SK-N-SH treated with all-trans-retinoic acid at 6 μM for 48 hours (cell line): ENCODE results near the gene DTNBP1.

Experiments used
- ARNTL ChIP-seq: fragments of 450-650 bp; formaldehyde crosslinking; IDR thresholded peaks from 2 replicates; pipeline ENCODE4 v1.5.0; 2020; ENCODE audit warnings: low read depth, mild to moderate bottlenecking, moderate library complexity, borderline replicate concordance
- CSDC2 ChIP-seq: fragments of 250-450 bp; sonication (Bioruptor Pico); IDR thresholded peaks from 2 replicates; pipeline ENCODE4 v1.5.0; 2020; ENCODE audit warnings: mild to moderate bottlenecking, moderate library complexity
- ISL1 ChIP-seq: fragments of 250-450 bp; sonication (Bioruptor Pico); IDR thresholded peaks from 2 replicates; pipeline ENCODE4 v2.1.2; 2022; ENCODE audit warnings: mild to moderate bottlenecking, moderate library complexity
- OSR1 ChIP-seq: fragments of 250-450 bp; sonication (Bioruptor Pico); IDR thresholded peaks from 2 replicates; pipeline ENCODE4 v1.8.0; 2022; ENCODE audit warnings: moderate library complexity, mild to moderate bottlenecking, inconsistent platforms
- RARB ChIP-seq: fragments of 250-450 bp; sonication (Bioruptor Pico); IDR thresholded peaks from 2 replicates; pipeline ENCODE4 v1.8.0; 2021; ENCODE audit warnings: mild to moderate bottlenecking, moderate library complexity
- TCF4 ChIP-seq: fragments of 250-450 bp; sonication (Bioruptor Pico); IDR thresholded peaks from 2 replicates; pipeline ENCODE4 v1.8.0; 2021; ENCODE audit warnings: mild to moderate bottlenecking, moderate library complexity, borderline replicate concordance
- ZC3H10 ChIP-seq: fragments of 250-450 bp; sonication (Bioruptor Pico); IDR thresholded peaks from 2 replicates; pipeline ENCODE4 v1.5.1; 2021; ENCODE audit warnings: mild to moderate bottlenecking, moderate library complexity
- ZNF565 ChIP-seq: fragments of 450-650 bp; formaldehyde crosslinking; conservative IDR thresholded peaks from 2 replicates; pipeline ENCODE4 v1.5.0; 2020; ENCODE audit warnings: low read depth, mild to moderate bottlenecking, moderate library complexity
- TF ChIP-seq, protein P1 (sequence below): fragments of 250-450 bp; sonication (Bioruptor Pico); IDR thresholded peaks from 2 replicates; pipeline ENCODE4 v1.8.0; 2020; ENCODE audit warnings: mild to moderate bottlenecking, moderate library complexity, borderline replicate concordance
- TF ChIP-seq, protein P2 (sequence below): fragments of 250-450 bp; sonication (Bioruptor Pico); IDR thresholded peaks from 2 replicates; pipeline ENCODE4 v1.5.1; 2020; ENCODE audit warnings: low read depth, mild to moderate bottlenecking, moderate library complexity
- TF ChIP-seq, protein P3 (sequence below): fragments of 250-450 bp; sonication (Bioruptor Pico); IDR thresholded peaks from 2 replicates; pipeline ENCODE4 v1.5.1; 2021; ENCODE audit warnings: mild to moderate bottlenecking, moderate library complexity

DNA sequence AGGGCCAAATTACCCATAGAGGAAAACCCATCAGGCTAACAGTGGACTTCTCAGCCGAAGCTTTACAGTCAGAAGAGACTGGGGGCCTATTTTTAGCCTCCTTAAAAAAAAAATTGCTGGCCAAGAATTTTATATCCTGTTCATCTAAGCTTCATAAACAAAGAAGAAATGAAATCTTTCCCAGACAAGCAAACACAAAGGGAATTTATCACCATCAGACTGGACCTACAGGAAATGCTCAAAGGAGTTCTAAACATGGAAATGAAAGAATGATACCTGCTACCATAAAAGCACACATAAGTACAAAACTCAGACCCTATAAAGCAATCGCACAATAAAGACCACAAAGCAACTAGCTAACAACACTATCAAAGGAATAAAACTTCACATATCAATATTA is 19.3 kb downstream of the DTNBP1 start:
- TF ChIP-seq, protein P1, sequence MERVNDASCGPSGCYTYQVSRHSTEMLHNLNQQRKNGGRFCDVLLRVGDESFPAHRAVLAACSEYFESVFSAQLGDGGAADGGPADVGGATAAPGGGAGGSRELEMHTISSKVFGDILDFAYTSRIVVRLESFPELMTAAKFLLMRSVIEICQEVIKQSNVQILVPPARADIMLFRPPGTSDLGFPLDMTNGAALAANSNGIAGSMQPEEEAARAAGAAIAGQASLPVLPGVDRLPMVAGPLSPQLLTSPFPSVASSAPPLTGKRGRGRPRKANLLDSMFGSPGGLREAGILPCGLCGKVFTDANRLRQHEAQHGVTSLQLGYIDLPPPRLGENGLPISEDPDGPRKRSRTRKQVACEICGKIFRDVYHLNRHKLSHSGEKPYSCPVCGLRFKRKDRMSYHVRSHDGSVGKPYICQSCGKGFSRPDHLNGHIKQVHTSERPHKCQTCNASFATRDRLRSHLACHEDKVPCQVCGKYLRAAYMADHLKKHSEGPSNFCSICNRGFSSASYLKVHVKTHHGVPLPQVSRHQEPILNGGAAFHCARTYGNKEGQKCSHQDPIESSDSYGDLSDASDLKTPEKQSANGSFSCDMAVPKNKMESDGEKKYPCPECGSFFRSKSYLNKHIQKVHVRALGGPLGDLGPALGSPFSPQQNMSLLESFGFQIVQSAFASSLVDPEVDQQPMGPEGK = no peak
- TF ChIP-seq TCF4 (CRISPR knock-in tag) (no peak), ZNF565 (no peak), ISL1 (no peak), ARNTL (CRISPR knock-in tag) (no peak), CSDC2 (CRISPR knock-in tag) (no peak), RARB (CRISPR knock-in tag) (no peak), OSR1 (CRISPR knock-in tag) (no peak), ZC3H10 (no peak)
- TF ChIP-seq, protein P2, sequence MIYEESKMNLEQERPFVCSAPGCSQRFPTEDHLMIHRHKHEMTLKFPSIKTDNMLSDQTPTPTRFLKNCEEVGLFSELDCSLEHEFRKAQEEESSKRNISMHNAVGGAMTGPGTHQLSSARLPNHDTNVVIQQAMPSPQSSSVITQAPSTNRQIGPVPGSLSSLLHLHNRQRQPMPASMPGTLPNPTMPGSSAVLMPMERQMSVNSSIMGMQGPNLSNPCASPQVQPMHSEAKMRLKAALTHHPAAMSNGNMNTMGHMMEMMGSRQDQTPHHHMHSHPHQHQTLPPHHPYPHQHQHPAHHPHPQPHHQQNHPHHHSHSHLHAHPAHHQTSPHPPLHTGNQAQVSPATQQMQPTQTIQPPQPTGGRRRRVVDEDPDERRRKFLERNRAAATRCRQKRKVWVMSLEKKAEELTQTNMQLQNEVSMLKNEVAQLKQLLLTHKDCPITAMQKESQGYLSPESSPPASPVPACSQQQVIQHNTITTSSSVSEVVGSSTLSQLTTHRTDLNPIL (CRISPR knock-in tag) = no peak
- TF ChIP-seq, protein P3, sequence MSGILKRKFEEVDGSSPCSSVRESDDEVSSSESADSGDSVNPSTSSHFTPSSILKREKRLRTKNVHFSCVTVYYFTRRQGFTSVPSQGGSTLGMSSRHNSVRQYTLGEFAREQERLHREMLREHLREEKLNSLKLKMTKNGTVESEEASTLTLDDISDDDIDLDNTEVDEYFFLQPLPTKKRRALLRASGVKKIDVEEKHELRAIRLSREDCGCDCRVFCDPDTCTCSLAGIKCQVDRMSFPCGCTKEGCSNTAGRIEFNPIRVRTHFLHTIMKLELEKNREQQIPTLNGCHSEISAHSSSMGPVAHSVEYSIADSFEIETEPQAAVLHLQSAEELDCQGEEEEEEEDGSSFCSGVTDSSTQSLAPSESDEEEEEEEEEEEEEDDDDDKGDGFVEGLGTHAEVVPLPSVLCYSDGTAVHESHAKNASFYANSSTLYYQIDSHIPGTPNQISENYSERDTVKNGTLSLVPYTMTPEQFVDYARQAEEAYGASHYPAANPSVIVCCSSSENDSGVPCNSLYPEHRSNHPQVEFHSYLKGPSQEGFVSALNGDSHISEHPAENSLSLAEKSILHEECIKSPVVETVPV (CRISPR knock-in tag) = no peak
